Activated CD8-positive, alpha-beta memory T cell treated with anti-CD3 and anti-CD28 coated beads for 48 hours (primary cell): ENCODE data around the gene ADAMTS16.

Experiments
- DNase-seq, 3 experiments: peaks; one replicate each; pipeline ENCODE4 v3.0.0-alpha.2; 2020; ENCODE audit warnings: low read depth in 2 of 3, low spot score in 2 of 3

Gene ADAMTS16

GRCh38 chr5:5340206-5340729, 200.1 kb downstream of the ADAMTS16 start:
- DNase-seq: no peak

DNA sequence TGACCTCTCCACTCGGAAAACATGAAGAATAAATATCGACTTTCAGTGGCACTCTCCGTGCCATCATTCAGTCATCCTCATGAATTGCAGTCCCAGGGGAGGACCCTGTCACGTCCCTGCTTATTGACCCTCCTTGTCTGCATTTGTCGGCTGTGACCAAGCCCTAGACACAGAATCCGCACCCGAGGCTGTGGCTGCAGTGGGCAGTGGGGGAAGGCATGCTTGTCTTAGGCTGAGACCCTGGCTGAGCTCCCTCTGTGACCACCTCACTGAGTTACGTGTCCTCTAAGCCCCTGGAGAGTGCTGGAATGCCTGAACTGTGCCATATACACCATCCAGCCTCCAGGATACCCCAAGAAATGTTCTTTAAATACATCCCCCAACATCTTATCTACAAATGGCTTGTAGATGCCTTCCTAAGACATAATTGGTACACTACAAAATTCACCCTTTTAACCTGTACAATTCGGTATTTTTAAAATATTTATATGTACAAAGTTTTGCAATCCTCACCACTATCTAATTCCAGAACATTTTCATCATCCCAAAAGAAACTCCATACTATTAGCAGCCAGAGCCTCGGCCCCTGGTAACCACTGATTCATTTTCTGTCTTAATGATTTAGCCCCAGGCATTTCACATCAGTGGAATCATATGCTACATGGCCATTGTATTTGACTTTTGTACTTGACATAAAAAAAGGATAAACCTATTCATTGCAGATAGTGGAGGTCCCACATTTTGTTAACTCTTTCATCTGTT, 201.6 kb downstream of the ADAMTS16 start:
- no peak for DNase-seq

DNA sequence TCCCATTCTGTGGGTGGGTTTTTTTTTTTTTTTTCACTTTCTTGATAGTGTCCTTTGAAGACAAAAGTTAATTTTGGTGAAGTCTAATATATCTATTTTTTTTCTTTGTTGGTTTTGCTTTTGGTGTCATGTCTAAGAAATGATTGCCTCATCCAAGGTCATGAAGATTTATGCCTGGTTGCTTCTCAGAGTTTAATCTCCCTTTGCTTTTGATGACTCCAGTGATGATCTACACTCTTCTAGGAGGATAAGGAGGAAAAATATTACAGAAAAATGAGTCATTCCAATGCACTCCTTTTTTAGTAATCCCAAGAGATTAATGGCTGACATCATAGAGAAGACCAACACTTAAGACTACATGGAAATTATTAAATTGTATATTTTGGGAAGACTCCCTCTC, 202.7 kb downstream of the ADAMTS16 start:
- DNase-seq: no peak

DNA sequence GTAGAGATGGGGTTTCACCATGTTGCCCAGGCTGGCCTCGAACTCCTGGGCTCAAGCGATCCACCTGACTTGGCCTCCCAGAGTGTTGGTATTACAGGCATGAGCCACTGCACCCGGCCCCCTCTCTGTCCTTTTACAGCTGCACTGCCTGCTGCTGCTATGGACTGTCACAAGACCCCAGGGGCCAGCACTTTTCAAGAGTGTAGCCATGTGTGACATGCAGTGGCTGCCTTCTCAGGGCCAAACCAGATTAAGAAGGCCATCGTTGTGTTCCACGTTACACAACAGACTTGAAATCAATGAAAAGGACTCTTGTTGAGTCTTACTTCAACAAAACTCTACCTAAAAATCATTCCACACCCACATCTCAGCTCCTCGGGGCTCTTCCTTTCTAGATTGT, 203.4 kb downstream of the ADAMTS16 start:
- DNase-seq: no peak

DNA sequence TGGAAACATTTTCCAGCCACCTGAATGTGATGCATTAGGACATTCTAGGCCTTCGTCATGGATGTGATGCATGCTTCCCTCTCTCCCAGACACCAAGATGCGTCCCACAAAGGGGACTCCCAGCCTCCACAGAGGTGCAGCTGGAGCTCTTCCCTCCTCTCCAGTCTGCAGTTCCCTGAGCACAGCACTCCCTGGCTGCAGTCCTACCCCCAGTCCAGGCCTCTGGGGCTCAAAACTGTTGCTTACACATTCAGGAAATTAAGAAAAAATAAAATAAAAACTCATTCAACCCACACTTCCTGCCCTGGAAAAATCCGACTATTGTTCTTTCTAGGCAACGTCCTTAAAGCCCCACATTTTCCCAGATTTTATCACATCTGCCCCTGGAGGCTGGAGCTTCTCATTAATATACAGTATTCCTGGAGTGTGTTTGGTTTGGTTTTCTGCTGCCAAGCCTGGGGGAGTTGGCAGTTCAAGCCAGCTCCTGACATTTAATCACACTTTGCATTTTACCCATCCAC, 204.0 kb downstream of the ADAMTS16 start:
- DNase-seq: no peak

GRCh38 chr5:5344606-5345005, 204.5 kb downstream of the ADAMTS16 start:
- DNase-seq: no peak

- no peak for DNase-seq
These were observed 207.3 kb downstream of the ADAMTS16 start for GRCh38 chr5:5347442-5347841.

- DNase-seq: no peak
These were observed 208.0 kb downstream of the ADAMTS16 start for GRCh38 chr5:5348135-5348534.

DNA sequence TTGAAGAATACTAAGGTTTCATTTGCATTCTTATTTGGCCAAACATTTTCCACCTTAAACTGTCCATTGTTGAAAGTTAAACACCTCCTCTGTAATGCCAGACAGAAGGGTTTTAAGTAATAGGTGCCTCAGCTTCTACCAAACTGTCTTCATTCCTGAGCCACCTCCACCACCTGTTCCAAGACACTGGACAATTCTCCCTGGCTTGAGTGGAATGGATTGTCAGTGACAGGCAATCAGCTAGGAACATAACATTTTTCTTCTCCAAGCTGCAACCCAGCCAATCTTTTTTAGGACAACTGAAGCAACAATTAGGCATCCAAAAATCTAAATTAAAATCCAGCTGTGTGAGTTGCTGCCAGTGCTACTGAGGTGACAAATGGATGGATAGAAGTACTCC, 208.4 kb downstream of the ADAMTS16 start:
- no peak for DNase-seq

DNA sequence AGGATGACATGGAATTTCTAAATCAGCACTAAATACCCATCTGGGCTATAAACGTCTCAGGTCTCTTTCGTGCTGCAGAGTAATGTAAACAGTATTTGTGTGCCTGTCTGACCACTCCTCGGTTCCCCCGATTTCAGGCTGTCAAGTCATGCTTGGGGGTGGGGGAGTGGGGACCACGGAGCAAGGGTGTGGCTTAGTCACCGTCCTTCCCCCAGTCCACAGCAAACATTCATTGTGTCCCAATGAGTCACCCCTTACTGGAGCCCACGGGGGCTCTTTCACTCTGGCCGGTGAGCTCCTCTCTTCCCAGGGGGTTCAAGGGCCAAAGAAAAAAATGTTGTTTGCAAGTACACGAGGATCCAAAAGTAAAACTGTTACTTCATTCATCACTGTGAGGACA, 210.0 kb downstream of the ADAMTS16 start:
- no peak for DNase-seq

DNA sequence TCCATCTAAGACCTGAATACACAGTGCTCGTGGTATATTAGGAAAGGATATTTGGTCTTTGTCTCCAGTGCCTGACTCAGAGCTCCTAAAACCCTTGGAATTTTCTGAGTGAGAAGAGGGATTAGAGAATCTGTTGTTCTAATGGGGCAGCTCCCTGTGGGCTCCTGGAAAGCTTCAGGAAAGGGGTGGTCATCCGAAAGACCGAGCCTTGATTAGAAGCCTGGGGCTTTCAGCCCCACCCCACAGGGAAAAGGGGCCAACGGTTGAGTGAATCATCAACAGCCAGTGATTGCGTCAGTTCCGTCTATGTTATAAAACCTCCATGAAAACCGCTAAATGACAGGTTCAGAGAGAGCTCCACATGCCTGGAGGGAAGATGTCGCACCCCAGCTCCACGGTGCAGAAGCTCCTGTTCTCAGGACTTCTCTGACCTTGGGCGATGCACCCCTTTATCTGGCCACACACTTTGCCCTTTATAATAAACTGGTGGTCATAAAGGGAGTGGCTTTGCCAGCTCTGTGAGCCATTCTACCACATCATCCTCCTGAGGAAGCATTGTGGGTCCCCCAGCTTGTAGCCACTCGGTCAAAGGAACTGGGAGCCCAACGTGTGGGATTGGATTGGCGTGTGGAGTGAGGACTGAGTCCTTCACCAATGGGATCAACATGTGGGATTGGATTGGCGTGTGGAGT, 211.3 kb downstream of the ADAMTS16 start:
- DNase-seq: no peak

DNA sequence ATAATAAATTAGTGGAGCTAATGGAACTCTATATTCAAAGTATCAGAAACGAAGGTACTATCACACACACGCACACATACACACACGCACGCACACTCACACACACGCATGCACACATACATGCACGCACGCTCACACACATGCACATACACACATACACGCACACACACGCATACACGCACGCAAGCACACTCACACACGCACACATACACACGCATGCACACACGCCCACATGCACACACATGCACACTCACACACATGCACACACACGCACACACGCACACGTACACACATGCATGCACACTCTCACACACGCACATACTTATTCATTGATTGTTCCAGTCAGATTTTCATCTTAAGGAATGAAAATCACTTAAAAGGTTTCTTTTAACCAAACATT, 212.5 kb downstream of the ADAMTS16 start:
- no peak for DNase-seq

DNA sequence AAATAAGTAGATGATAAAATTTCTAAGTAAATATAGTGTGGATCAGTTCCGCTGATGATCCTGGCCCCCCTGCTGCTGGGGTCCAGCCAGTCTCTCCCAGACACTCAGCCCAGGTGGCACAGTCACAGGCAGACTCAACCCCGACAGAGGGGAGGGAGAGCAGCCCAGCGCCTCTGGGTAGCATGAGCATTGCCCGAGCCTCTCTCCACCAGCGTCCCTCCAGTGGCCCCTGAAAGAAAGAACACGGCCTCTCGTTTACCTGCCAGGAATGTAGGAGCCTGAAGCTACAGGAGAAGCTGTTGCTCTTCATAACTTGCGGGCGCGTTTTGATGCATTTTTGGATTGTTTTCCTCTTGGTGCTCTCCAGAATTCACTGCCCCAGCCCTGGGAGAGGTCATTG, 213.6 kb downstream of the ADAMTS16 start:
- no peak for DNase-seq

DNA sequence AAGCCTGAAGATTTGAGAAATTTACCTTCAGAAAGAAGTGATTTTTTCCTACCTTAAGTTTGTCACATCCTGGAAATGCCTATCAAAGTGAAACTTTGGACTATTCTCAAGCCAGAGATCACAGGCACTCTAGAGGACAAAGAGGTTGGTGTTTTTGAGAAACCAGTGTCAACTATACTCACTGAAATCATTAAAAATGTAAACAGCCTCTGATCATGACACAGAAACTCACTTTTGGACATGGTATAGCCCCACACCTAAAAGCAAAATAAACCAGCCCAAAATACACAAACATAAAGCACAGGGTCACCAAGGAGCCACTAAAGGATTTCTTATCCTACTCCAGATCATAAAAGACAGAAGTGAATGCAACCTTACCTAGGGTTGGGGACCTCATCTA, 216.6 kb downstream of the ADAMTS16 start:
- no peak for DNase-seq

GRCh38 chr5:5359618-5360017, 219.5 kb downstream of the ADAMTS16 start:
- DNase-seq: no peak

- no peak for DNase-seq
These were observed 220.3 kb downstream of the ADAMTS16 start for GRCh38 chr5:5360363-5360940.

- no peak for DNase-seq
These were observed 220.9 kb downstream of the ADAMTS16 start for GRCh38 chr5:5360941-5361520.

DNA sequence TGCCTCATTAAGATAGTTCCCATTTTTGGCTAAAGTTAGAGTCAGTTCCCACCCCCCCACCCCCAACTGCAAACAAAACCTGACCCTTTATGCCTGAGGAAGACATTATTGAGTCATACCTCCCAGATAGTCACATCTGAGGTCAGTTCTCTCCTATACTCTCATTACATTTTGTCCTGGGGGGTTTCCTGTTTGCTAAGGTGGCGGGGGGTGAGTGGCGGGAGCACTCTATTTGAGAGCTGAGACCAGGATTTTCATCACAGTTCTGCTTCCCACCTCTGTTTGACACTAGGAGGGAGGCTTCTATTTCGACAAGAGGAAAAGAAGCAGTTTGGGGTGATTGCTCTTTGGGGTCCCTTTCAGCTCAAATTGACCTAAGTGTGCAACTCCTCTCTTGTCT, 222.9 kb downstream of the ADAMTS16 start:
- no peak for DNase-seq

GRCh38 chr5:5364932-5365331, 224.8 kb downstream of the ADAMTS16 start:
- DNase-seq: no peak

GRCh38 chr5:5367739-5368138, 227.6 kb downstream of the ADAMTS16 start:
- no peak for DNase-seq

GRCh38 chr5:5369051-5369605, 229.0 kb downstream of the ADAMTS16 start:
- DNase-seq: no peak
